ENCODE results near the gene GAD1.

GAD1 gene

GRCh38 chr2:170896622-170897021, 79.9 kb downstream of the GAD1 start:
- H3K4me3 ChIP-seq (ENCODE audit: low read depth, low read length): no peak overlapping the region
- H3K4me1 ChIP-seq: no peaks in the 10 kb centered on the region
- no peaks in the 10 kb centered on the region for H3K79me2 ChIP-seq
- H3K9me3 ChIP-seq (ENCODE audit: control insufficient read depth, low read length): no peaks in the 10 kb centered on the region
- H3K4me2 ChIP-seq (ENCODE audit: low read length): no peak overlapping the region
- TF ChIP-seq CTCF (IDR thresholded peaks at IDR 0.05): no peak
- H3K27me3 ChIP-seq (ENCODE audit: control insufficient read depth, insufficient read depth, low read length): no peaks in the 10 kb centered on the region
- no peaks in the 10 kb centered on the region for H3K36me3 ChIP-seq (ENCODE audit: control insufficient read depth, insufficient read depth, low read length)
- H3K27ac ChIP-seq: no peak overlapping the region
- no peak overlapping the region for H3K9ac ChIP-seq
- no peak overlapping the region for H2AFZ ChIP-seq

- no peaks in the 10 kb centered on the region for H3K9me3 ChIP-seq (ENCODE audit: control insufficient read depth, low read length)
- H2AFZ ChIP-seq: no peak overlapping the region
- no peak overlapping the region for H3K4me2 ChIP-seq (ENCODE audit: low read length)
- H3K4me3 ChIP-seq (ENCODE audit: low read depth, low read length): no peak overlapping the region
- H3K36me3 ChIP-seq (ENCODE audit: control insufficient read depth, insufficient read depth, low read length): no peaks in the 10 kb centered on the region
- H3K4me1 ChIP-seq: no peaks in the 10 kb centered on the region
- H3K9ac ChIP-seq: no peak overlapping the region
- H3K79me2 ChIP-seq: no peaks in the 10 kb centered on the region
- TF ChIP-seq CTCF (IDR thresholded peaks at IDR 0.05): no peak
- H3K27me3 ChIP-seq (ENCODE audit: control insufficient read depth, insufficient read depth, low read length): no peaks in the 10 kb centered on the region
- H3K27ac ChIP-seq: no peak overlapping the region
These were observed 80.4 kb downstream of the GAD1 start for GRCh38 chr2:170897108-170897507.

GRCh38 chr2:170905864-170906263, 89.2 kb downstream of the GAD1 start:
- Histone ChIP-seq H3K4me2 (ENCODE audit: low read length) (no peak overlapping the region), H3K36me3 (ENCODE audit: control insufficient read depth, insufficient read depth, low read length) (no peaks in the 10 kb centered on the region), H3K4me1 (no peaks in the 10 kb centered on the region), H3K4me3 (ENCODE audit: low read depth, low read length) (no peak overlapping the region), H3K9me3 (ENCODE audit: control insufficient read depth, low read length) (no peaks in the 10 kb centered on the region), H3K27me3 (ENCODE audit: control insufficient read depth, insufficient read depth, low read length) (no peaks in the 10 kb centered on the region), H3K9ac (no peak overlapping the region), H3K27ac (no peak overlapping the region), H2AFZ (no peak overlapping the region), H3K79me2 (no peaks in the 10 kb centered on the region)
- no peak for TF ChIP-seq CTCF (IDR thresholded peaks at IDR 0.05)
